ENCODE results near the gene KNSTRN.

KNSTRN gene

DNA sequence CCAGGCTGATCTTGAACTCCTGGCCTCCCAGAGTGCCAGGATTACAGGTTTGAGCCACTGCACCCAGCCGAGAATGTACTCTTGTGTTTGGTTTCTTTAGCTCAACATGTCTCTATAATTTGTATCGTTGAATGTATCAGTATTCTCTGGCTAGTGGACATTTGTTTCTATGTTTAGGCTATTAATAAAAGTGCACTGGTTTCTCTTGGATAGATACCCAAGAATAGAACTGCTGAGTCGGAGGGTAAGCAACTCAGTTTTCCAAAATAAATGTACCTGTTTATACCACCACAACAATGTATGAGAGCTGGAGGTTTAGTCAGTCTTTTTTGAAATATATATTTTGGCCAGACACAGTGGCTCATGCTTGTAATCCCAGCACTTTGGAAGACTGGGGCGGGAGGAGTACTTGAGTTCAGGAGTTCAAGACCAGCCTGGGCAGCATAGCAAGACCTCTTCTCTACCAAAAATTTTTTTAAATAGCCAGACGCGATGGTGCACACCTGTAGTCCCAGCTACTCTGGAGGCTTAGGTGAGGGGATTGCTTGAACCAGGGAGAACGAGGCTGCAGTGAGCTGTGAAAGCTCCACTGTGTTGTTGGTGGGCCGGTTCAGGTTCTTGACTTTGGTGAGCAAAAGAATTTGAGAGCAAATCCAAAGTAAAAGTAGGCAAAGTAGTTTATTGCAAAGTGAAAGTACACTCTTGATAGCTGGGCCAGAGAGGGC lies 15.3 kb downstream of the KNSTRN start:
- in situ Hi-C loops (cut with MboI; ENCODE audit: low sequenced_read_pairs): no loop called here

DNA sequence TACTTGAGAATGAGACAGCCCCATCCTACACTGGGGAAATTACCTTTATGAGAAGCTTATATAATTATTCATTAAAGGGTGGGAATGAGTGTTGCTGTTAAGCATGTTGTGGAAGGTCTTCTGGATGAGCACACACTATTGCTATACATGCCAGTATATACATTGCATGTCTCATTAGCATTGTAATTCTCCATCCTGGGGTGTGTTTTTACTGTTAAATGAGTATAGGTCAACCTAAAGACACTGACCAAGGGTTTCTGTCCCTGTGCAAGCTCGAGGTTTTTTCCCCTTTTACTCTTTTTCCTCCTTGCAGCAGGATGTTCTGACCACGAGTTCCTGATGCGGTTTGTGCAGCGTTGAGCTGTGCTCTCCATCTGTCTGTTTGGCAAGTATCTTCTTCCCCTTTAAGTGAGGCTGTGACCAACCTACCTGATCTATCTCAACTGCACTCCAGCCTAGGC lies 15.9 kb downstream of the KNSTRN start:
- in situ Hi-C loops (cut with MboI; ENCODE audit: low sequenced_read_pairs): no loop called here

DNA sequence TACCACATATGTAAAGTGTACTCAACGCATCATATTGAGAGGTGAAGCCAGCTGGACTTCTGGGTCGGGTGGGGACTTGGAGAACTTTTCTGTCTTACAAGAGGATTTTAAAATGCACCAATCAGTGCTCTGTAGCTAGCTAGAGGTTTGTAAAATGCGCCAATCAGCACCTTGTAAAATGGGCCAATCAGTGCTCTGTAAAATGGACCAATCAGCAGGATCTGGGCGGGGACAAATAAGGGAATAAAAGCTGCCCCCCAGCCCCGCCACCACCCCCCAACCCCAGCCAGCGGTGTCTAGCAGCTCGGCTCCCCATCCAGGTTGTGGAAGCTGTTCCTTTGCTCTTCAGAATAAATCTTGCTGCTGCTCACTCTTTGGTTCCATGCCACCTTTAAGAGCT lies 16.8 kb downstream of the KNSTRN start:
- in situ Hi-C loops (cut with MboI; ENCODE audit: low sequenced_read_pairs): no loop called here

DNA sequence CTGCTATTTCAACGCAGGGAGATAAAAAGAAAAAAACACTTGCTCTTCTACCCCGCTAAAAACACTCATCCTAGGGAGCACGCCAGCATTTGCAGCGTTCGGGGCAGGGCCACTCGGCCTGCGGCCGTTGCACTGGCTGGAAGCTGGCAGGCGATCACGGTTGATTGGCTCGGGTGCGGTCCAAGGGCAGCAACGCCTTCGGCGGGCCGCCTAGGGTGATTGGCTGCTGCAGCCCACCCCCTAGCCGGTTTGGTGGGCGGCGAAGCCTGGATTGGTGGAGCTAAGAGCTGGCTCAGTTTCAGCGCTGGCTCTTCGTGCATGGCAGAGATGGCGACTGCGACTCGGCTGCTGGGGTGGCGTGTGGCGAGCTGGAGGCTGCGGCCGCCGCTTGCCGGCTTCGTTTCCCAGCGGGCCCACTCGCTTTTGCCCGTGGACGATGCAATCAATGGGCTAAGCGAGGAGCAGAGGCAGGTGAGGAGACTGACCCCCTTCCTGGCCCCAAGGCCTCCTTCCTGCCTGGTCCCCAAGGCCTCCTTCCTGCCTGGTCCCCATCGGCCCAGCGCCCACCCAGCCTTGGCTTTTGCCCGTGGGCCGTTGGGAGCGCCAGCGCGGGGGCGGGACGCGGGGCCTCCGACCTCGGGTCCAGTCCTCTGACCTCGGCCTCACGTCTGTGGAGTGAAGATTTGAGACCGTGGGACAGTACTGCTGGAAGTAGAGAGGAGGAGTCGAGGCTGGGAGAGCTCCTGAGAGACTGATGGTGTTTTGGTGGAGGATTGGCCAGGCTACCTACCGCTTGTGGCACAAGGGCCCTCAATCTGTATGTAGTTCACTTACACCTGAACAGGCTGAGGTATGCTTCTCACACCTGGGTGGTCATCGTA lies 23.2 kb downstream of the KNSTRN start, which contains the start of gene IVD:
IVD (plus strand) TSS at position 295 of the 881 bp plus-strand sequence; CDS start at position 328, 33 bp downstream.
- in situ Hi-C loops (cut with MboI; ENCODE audit: low sequenced_read_pairs): no loop called here

DNA sequence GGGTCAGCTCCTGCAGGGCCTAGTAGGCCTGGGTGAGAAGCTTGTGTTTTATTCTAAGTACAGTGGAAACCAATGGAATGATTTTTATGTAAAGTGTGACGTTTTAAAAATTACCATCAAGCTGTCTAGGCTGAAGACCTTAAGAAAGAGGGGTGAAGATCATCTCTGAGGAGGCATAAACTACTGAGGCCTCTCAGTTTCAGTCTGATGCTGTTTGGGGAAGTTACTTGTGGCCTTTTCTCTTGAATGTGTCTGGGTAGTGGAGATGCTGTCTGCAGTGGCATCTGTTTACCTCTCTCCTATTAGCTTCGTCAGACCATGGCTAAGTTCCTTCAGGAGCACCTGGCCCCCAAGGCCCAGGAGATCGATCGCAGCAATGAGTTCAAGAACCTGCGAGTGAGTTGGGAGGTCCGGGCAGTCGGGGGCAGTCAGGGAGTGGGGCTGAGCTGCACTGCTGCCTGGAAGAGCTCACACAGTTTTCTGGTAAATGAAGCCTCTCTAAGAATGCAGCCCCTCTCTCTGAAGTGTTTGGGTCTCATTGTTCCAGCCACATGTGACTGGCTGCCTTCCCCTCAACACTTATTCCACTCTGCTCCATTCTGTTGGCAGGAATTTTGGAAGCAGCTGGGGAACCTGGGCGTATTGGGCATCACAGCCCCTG lies 24.9 kb downstream of the KNSTRN start:
- in situ Hi-C loops (cut with MboI; ENCODE audit: low sequenced_read_pairs): no loop called here

DNA sequence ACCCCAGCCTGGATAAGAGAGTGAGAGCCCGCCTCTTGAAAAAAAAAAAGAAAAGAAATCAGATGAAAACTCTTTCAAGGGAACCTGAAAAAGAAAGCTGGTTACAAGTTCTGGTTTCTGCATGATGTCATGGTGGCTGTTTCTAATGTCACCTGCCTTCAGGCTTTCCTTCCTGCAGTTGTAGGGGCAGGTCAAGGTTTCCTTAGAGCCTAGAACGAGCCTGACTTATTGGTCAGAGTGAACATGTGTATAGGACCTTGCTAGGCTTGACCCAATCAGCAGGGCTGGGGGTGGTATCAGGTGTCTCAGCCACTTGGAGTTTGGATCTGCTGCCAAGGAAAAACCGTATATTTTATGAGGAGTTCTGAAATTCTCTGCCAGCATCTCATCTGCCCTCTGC lies 26.8 kb downstream of the KNSTRN start:
- in situ Hi-C loops (cut with MboI; ENCODE audit: low sequenced_read_pairs): no loop called here

DNA sequence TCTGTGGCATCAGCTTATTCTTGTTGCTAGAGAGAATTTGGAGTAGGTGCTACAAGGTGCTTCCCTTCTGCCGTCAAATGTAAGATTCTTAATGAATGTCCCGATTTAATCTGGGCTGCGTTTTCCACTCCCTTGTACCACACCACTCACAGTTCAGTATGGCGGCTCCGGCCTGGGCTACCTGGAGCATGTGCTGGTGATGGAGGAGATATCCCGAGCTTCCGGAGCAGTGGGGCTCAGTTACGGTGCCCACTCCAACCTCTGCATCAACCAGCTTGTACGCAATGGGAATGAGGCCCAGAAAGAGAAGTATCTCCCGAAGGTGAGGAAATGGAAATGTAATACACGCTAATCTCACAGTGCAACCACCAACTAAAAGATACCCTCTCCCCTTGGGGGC lies 28.0 kb downstream of the KNSTRN start:
- in situ Hi-C loops (cut with MboI; ENCODE audit: low sequenced_read_pairs): no loop called here

DNA sequence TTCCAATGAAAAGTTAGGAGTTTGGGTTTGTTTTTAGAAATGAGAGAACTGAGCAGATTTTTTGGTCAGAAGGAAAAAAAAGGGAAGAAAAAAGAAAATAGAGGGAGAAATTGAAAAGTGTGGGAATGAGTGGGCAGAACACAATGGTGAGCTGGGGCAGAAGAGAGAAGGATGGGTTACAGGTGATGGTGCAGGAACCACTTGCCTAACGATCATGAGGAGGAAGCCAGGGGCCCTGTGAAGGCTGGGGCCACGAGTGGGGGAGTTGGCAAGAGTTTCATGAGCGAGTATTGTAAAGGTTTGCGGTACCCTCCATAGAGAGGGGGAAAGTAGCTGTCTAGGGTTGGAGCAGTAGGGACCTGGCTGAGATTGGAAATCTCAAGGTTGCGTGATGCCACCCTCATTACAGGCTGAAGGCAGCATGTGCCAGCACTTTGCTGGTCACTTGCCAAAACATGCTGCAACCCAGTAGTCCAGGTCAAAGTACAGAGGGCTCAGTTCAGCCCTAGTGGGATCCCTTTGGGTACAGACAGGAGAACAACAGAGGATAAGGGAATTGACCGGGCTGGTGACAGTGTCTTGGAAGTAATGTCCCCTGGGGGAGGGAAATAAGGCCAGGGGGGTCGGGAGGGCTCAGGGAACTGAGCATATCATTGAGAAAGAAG lies 29.7 kb downstream of the KNSTRN start:
- in situ Hi-C loops (cut with MboI; ENCODE audit: low sequenced_read_pairs): no loop called here

DNA sequence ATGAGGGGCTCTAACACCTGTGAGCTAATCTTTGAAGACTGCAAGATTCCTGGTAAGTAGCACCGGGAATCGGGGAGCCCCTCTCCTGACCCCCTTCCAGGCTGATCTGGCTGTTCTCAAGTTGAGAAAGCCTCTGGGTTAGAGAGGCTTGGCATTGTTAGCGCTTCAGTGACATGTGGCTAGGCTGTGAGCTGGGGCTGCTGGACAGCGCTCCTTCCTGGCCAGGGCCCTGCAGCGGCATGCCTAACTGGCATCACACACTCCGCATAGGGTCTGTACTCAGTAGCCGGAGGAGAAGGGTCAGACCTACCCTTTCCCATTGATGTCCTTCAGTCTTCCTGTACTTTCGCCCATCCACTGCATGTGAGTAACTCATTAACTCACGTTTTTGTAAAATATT lies 30.5 kb downstream of the KNSTRN start:
- in situ Hi-C loops (cut with MboI; ENCODE audit: low sequenced_read_pairs): no loop called here

DNA sequence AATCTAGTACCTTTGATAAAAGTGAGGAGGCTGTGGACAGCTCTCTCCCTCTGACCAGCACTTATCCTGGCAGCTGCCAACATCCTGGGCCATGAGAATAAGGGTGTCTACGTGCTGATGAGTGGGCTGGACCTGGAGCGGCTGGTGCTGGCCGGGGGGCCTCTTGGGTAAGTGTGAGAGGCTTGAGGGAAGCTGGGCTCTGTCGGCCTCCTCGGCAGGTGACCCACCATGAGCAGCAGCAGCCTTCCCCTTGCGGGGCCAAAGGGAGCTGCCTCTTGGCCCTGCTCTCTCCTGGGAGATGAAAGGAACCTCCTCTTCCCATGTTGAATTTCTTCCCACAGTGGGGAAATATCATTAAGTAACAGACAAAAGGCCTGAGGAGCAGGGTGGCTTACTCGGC lies 32.3 kb downstream of the KNSTRN start:
- in situ Hi-C loops (cut with MboI; ENCODE audit: low sequenced_read_pairs): no loop called here

DNA sequence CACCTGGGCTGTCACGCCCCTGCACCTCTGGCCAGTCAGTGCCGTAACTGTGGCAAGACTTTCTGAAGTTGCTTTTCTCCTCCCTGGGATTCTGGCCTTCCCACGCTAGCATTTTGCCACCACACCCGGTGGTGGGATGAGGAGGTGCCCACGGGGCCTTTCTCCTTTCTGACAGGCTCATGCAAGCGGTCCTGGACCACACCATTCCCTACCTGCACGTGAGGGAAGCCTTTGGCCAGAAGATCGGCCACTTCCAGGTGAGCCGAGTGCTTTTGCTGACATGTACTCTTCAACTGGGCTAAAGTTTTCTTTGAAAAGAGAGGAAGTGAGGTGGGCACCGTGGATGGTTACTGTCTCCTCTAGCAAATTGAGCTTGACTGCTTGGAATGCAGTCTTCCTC lies 32.7 kb downstream of the KNSTRN start:
- in situ Hi-C loops (cut with MboI; ENCODE audit: low sequenced_read_pairs): no loop called here

DNA sequence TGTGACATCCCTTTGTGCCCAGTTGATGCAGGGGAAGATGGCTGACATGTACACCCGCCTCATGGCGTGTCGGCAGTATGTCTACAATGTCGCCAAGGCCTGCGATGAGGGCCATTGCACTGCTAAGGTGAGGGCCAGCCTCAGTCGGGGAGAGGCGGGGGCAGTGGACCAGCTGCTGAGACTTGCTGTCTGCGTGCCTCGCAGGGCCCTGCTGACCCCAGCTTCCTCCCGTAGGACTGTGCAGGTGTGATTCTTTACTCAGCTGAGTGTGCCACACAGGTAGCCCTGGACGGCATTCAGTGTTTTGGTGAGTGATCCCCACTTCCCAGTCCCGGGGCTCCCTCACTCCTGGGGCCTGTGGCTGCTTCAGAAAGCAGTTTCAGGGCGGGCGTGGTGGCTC lies 33.5 kb downstream of the KNSTRN start:
- in situ Hi-C loops (cut with MboI; ENCODE audit: low sequenced_read_pairs): no loop called here

DNA sequence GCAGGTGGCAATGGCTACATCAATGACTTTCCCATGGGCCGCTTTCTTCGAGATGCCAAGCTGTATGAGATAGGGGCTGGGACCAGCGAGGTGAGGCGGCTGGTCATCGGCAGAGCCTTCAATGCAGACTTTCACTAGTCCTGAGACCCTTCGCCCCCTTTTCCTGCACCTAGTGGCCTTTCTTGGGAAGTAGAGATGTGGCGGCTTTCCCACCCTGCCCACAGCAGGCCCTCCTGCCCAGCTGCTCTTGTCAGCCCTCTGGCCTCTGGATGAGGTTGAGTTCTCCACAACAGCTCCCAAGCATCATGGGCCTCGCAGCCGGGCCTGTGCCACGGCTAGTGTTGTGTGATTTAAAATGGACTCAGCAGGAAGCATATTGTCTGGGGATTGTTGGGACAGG lies 35.6 kb downstream of the KNSTRN start:
- in situ Hi-C loops (cut with MboI; ENCODE audit: low sequenced_read_pairs): no loop called here

DNA sequence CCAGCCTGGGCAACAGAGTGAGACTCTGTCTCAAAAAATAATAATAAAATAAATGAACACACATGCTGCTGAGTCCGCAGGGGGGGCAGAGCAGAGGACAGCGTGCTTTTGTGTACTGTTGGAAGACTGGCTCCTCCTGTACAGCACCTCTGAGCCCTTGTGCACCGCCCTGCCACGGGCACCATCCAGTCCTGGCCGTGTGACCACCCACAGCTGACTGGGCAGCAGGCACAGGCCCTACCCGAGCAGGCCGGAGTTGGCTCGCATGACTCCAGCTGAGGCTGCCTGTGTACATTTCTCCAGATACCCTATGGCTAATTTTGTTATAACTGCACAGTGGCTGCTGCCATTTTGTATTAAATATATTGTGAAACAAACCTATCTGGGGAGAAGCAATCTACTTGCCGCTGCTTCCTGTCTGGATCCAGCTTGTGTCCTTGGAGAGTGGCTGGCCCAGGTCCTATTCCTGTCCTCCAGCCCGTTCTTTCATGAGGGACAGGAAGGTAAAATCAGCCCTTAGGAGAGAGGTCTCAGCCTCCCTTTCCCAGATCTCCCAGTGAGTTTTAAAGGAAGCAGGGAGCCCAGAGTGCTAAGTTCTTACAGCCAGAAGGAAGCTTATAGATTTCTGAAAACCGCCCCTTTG lies 37.7 kb downstream of the KNSTRN start:
- in situ Hi-C loops (cut with MboI; ENCODE audit: low sequenced_read_pairs): no loop called here

DNA sequence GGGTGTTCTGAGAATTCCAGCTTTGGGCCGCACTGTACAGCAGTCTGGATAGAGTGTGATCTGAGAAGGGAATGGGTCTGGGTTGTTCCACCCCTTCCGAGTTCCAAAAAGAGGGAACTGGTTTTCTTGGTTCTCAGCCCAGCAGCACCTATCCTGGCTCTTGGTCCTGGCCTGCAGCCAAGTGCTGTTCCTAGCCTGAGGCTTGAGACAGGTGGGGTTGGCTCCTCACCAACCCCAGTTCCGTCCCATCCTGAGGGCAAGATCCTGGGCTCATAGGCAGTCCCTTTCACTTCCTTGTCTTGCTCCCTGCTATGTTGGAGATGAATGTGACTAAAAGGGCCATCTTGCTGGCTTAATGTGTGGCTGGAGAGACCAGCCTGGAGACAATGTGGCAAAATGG lies 38.3 kb downstream of the KNSTRN start:
- in situ Hi-C loops (cut with MboI; ENCODE audit: low sequenced_read_pairs): no loop called here

DNA sequence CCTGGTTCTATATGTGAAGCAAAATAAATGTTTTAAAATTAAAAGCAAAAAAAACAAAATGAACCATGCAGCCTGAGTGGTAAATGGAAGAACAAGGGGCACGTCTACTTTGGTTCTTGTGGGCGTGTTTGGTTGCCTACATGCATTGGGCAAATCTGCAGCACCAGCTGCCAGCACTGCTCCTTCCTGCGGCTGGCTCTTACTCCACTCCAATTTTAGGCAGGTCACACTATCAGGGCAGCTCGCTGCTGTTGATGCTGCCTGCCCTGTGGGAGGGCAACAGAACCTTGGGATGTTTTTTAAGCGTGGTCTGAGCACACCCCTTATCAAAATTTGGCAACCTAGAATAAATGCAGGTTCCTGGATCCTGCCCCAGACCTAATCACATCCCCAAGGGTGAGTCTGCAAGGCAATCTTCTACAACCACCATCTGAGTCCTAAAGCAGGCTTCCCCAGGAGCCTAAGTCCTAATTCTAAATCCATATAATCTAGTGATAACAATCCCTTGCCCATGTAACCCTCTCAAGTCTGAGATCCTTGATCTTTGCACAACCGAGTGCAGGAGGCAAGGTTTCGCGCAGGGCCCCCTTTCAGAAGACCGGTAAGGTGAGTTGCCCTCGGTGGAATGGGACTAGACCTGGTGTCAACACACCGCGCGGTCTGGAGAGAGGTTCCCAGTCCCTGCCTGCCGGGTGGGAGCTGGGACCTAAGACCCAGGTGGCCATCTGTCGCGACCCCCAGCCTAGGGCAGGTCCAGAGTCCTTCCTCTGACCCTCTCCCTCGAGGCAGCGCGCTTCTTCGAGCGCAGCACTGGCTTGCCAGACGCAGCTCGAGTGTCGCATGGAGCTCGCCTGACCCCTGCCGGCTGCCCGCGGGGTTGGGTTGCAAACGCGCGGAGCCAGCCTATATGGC lies 39.0 kb downstream of the KNSTRN start:
- in situ Hi-C loops (cut with MboI; ENCODE audit: low sequenced_read_pairs): no loop called here

DNA sequence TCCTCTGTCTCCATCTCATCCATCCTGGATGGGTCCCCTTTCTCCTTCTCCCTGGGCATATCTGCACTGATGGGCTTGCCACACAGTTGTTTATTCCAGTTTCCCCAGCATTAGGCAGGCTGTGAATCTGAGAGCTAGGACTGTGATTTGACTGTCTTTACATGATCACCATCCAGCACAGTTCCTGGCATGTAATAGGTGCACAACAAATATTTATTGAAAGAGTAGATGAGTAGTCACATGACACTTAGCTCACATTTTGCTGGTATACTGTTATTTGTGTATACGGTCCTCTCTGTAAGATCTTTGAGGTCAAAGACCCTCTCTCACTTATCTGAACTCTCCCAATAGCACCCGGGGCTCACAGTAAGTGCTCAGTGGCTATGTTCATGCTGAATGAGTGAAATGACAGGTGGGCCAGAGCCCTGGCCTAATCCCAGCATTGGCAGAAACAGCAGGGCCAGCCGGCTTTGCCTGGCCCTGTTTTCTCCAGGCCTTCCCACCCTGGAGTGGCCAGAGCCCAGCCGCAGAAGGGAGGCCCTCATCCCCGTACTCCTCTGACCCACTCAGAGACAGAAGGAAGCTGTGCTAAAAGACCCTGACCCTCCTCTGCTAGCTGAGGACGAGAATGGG lies 42.1 kb downstream of the KNSTRN start:
- in situ Hi-C loops (cut with MboI; ENCODE audit: low sequenced_read_pairs): no loop called here

DNA sequence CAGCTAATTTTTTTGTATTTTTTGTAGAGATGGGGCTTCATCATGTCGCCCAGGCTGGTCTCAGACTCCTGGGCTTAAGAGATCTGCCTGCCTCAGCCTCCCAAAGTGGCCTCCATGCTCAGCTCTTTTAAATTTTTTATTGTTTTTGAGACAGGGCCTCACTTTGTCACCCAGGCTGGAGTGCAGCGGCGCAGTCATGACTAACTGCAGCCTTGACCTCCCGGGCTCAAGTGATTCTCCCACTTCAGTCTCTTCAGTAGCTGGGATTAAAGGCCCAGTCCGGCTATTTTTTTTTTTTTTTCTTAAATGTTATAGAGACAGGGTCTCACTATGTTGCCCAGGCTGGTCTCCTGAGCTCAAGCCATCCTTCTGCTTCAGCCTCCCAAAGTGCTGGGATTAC lies 43.2 kb downstream of the KNSTRN start:
- in situ Hi-C loops (cut with MboI; ENCODE audit: low sequenced_read_pairs): no loop called here

DNA sequence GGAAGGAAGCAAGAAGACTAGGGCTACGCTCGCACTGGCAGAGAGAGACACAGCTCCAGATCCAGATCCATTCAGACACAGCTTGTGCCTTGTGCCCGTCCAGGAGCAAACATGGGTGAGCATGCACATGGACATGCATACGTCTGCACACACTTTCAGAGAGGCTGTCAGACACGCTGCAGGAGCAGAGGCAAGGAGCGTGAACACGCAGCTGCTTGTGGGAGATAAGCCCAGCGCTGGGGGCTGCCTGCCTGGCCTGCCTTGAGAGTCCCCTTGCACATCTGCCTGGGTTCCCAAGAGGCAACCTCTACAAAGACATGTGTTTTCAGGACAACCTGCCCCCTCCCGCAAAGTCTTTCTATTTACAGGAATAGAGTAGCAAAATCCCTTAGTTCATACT lies 44.7 kb downstream of the KNSTRN start:
- in situ Hi-C loops (cut with MboI; ENCODE audit: low sequenced_read_pairs): no loop called here

Data from HL-60/S4 treated with phorbol 12-myristate 13-acetate at 8.2 ng/mL for 4 days and 3 days (cell line).